H1 (cell line): Measurements from ENCODE around the gene ZFAND6. TPM values are rescaled to one million over a fixed set of nuclear protein-coding genes. Genes with fewer than 3 reads are reported as not detected.

ENCODE experiments used
- CTCF ChIA-PET: fragments of 300-600 bp; sonication (Branson Sonifier 250); formaldehyde crosslinking; loops from one replicate; lab custom pipeline; 2021; ENCODE audit not compliant: partially characterized antibody; lab: Charles Lee
- POLR2A ChIA-PET: fragments of 300-600 bp; sonication (Branson Sonifier 250); formaldehyde crosslinking; loops from one replicate; lab custom pipeline; 2021; ENCODE audit warnings: inconsistent platforms; ENCODE audit not compliant: partially characterized antibody; lab: Charles Lee
- DNase-seq, 2 experiments: peaks; one replicate each; pipeline versions ENCODE4 v3.0.0 to v3.0.0-alpha.2; 2010 to 2022; ENCODE audit warnings: low spot score in 2 of 2, low read depth in 1 of 2, mixed read lengths in 1 of 2
- FAIRE-seq: peaks from 2 replicates; lab custom pipeline; 2011; peaks lifted over from hg19 to GRCh38; lab: Jason Lieb, UNC
- H2AFZ ChIP-seq: 2 replicates; pipeline ENCODE4 v1.8.1; 2012; ENCODE audit warnings: low read length, inconsistent platforms
- H2AK5ac ChIP-seq: 2 replicates; pipeline ENCODE4 v1.6.1; 2013; ENCODE audit warnings: low read depth, low read length
- H2BK120ac ChIP-seq: replicated peaks from 2 replicates; pipeline ENCODE3; 2013; ENCODE audit warnings: low read depth, low read length, inconsistent platforms
- H2BK12ac ChIP-seq: 2 replicates; pipeline ENCODE4 v1.6.1; 2013; ENCODE audit warnings: low read depth, low read length
- H2BK15ac ChIP-seq: 2 replicates; pipeline ENCODE4 v1.6.1; 2013; ENCODE audit warnings: low read length
- H2BK20ac ChIP-seq: 2 replicates; pipeline ENCODE4 v1.6.1; 2013; ENCODE audit warnings: low read length
- H2BK5ac ChIP-seq: 2 replicates; pipeline ENCODE4 v1.6.1; 2013; ENCODE audit warnings: low read depth, low read length
- H3K14ac ChIP-seq: 2 replicates; pipeline ENCODE4 v1.6.1; 2013; ENCODE audit warnings: inconsistent platforms; ENCODE audit not compliant: insufficient read length
- H3K18ac ChIP-seq: 2 replicates; pipeline ENCODE4 v1.6.1; 2013; ENCODE audit warnings: low read length; ENCODE audit errors: extremely low read depth
- H3K23ac ChIP-seq: 2 replicates; pipeline ENCODE4 v1.6.1; 2013; ENCODE audit warnings: inconsistent platforms; ENCODE audit not compliant: insufficient read length
- H3K23me2 ChIP-seq: 2 replicates; pipeline ENCODE4 v1.6.1; 2013; ENCODE audit warnings: low read depth, low read length
- H3K27ac ChIP-seq: 2 replicates; pipeline ENCODE4 v1.6.1; 2011; ENCODE audit warnings: low read depth, low read length, inconsistent platforms
- H3K27me3 ChIP-seq, 4 experiments: replicated peaks in 1 of 4; 1 replicate in 1 of 4; 2 replicates in 3 of 4; pipeline versions ENCODE4 v1.6.1 to v1.8.1; 2011 to 2013; ENCODE audit warnings: low read length in 3 of 4, mild to moderate bottlenecking in 3 of 4, inconsistent platforms in 2 of 4, mixed read lengths in 2 of 4, moderate library complexity in 1 of 4; ENCODE audit not compliant: control insufficient read depth in 3 of 4, insufficient read depth in 3 of 4; ENCODE audit errors: extremely low read depth in 1 of 4
- H3K36me3 ChIP-seq, 4 experiments: 2 replicates each; pipeline versions ENCODE4 v1.6.1 to v1.8.1; 2011 to 2013; ENCODE audit warnings: mild to moderate bottlenecking in 4 of 4, low read length in 3 of 4, moderate library complexity in 2 of 4, control low read depth in 1 of 4, inconsistent platforms in 1 of 4; ENCODE audit not compliant: insufficient read depth in 4 of 4, control insufficient read depth in 2 of 4
- H3K4ac ChIP-seq: replicated peaks from 2 replicates; pipeline ENCODE3; 2013; ENCODE audit warnings: low read length, low read depth, mixed read lengths, inconsistent platforms; ENCODE audit not compliant: insufficient read length
- H3K4me1 ChIP-seq, 4 experiments: replicated peaks in 1 of 4; 1 replicate in 1 of 4; 2 replicates in 3 of 4; pipeline versions ENCODE4 v1.6.1 to v1.8.1; 2011 to 2013; ENCODE audit warnings: low read length in 3 of 4, inconsistent platforms in 2 of 4, mixed read lengths in 1 of 4; ENCODE audit not compliant: insufficient read depth in 4 of 4, control insufficient read depth in 3 of 4
- H3K4me2 ChIP-seq, 2 experiments: 2 replicates each; pipeline versions ENCODE4 v1.6.1 to v1.8.1; 2011 to 2013; ENCODE audit warnings: low read depth in 2 of 2, low read length in 2 of 2, control low read depth in 1 of 2, inconsistent platforms in 1 of 2, mild to moderate bottlenecking in 1 of 2; ENCODE audit not compliant: insufficient read depth in 1 of 2
- H3K4me3 ChIP-seq, 4 experiments: fragments of 200-600, 300-600 bp in 1 of 4; sonication (generic), shearing (Covaris generic), sonication (Bioruptor Twin) in 1 of 4; 2 replicates each; pipeline versions ENCODE4 v1.5.1 to v1.8.1; 2011 to 2016; ENCODE audit warnings: low read length in 4 of 4, low read depth in 3 of 4, control low read depth in 2 of 4, inconsistent platforms in 2 of 4, mild to moderate bottlenecking in 2 of 4, mixed read lengths in 1 of 4, moderate library complexity in 1 of 4; ENCODE audit not compliant: insufficient read depth in 2 of 4; ENCODE audit errors: extremely low read depth in 1 of 4
- H3K56ac ChIP-seq: replicated peaks from 2 replicates; pipeline ENCODE3; 2013; ENCODE audit warnings: low read depth, mild to moderate bottlenecking, mixed read lengths, low read length, inconsistent platforms; ENCODE audit not compliant: insufficient read length
- H3K79me1 ChIP-seq: 2 replicates; pipeline ENCODE4 v1.6.1; 2013; ENCODE audit warnings: low read depth, low read length, control low read depth
- H3K79me2 ChIP-seq, 2 experiments: 2 replicates each; pipeline versions ENCODE4 v1.6.1 to v1.8.1; 2012 to 2013; ENCODE audit warnings: low read length in 2 of 2, mild to moderate bottlenecking in 2 of 2, inconsistent platforms in 1 of 2; ENCODE audit not compliant: insufficient read depth in 2 of 2, control insufficient read depth in 1 of 2
- H3K9ac ChIP-seq, 4 experiments: replicated peaks in 1 of 4; 1 replicate in 1 of 4; 2 replicates in 3 of 4; pipeline versions ENCODE4 v1.6.1 to v1.8.1; 2011 to 2013; ENCODE audit warnings: low read depth in 3 of 4, low read length in 3 of 4, control low read depth in 2 of 4, mild to moderate bottlenecking in 2 of 4, moderate library complexity in 2 of 4, inconsistent platforms in 1 of 4; ENCODE audit errors: extremely low read depth in 1 of 4
- H3K9me3 ChIP-seq, 2 experiments: 2 replicates each; pipeline versions ENCODE4 v1.6.1 to v1.8.1; 2012 to 2013; ENCODE audit warnings: mild to moderate bottlenecking in 2 of 2, moderate library complexity in 2 of 2, control low read depth in 1 of 2, inconsistent platforms in 1 of 2, low read depth in 1 of 2, low read length in 1 of 2, mixed read lengths in 1 of 2; ENCODE audit not compliant: insufficient read depth in 2 of 2
- H4K20me1 ChIP-seq, 2 experiments: replicated peaks in 1 of 2; 2 replicates each; pipeline versions ENCODE3 to v1.8.1; 2011 to 2013; ENCODE audit warnings: inconsistent platforms in 2 of 2, low read length in 2 of 2, mild to moderate bottlenecking in 1 of 2; ENCODE audit not compliant: insufficient read depth in 2 of 2, control insufficient read depth in 1 of 2
- H4K5ac ChIP-seq: 2 replicates; pipeline ENCODE4 v1.6.1; 2013; ENCODE audit warnings: low read length, low read depth, mixed read lengths, inconsistent platforms; ENCODE audit not compliant: insufficient read length
- H4K8ac ChIP-seq: 2 replicates; pipeline ENCODE4 v1.8.0; 2013; ENCODE audit warnings: mild to moderate bottlenecking, moderate library complexity, low read length, inconsistent platforms; ENCODE audit not compliant: insufficient read depth; ENCODE audit errors: extremely low read depth
- H4K91ac ChIP-seq: replicated peaks from 2 replicates; pipeline ENCODE3; 2013; ENCODE audit warnings: low read length, mixed read lengths, inconsistent platforms; ENCODE audit not compliant: insufficient read length
- CBX5 ChIP-seq: fragments of 300-800, 300-1000 bp; sonication (generic); IDR thresholded peaks from 2 replicates; pipeline ENCODE4 v1.7.1; 2016; ENCODE audit warnings: antibody characterized with exemption, low read length, low read depth
- CBX8 ChIP-seq: fragments of 300-800, 300-1000 bp; sonication (generic); IDR thresholded peaks from 2 replicates; pipeline ENCODE4 v1.7.1; 2016; ENCODE audit warnings: low read depth, low read length, borderline replicate concordance
- CEBPB ChIP-seq: IDR thresholded peaks from 2 replicates; pipeline ENCODE4 v1.6.1; 2012; ENCODE audit warnings: low read depth, low read length
- EZH2 ChIP-seq: fragments of 200-600 bp; sonication (generic); IDR thresholded peaks from 2 replicates; pipeline ENCODE4 v1.7.1; 2012; ENCODE audit warnings: low read depth, mild to moderate bottlenecking, moderate library complexity, low read length, inconsistent platforms; ENCODE audit not compliant: severe bottlenecking
- FOSL1 ChIP-seq: IDR thresholded peaks from 2 replicates; pipeline ENCODE4 v1.6.1; 2011; ENCODE audit warnings: mild to moderate bottlenecking, low read depth, low read length, moderate library complexity; ENCODE audit not compliant: insufficient read depth
- GTF2F1 ChIP-seq: IDR thresholded peaks from 2 replicates; pipeline ENCODE4 v1.6.1; 2012; ENCODE audit warnings: low read depth, low read length, improper control_type of control experiment, borderline replicate concordance
- KDM5A ChIP-seq: fragments of 200-600 bp; IDR thresholded peaks from 2 replicates; pipeline ENCODE4 v1.7.1; 2012; ENCODE audit warnings: mild to moderate bottlenecking, low read length, inconsistent platforms, mixed read lengths
- PHF8 ChIP-seq: fragments of 200-600 bp; sonication (generic); conservative IDR thresholded peaks from 2 replicates; pipeline ENCODE4 v1.7.1; 2012; ENCODE audit warnings: low read depth, mild to moderate bottlenecking, inconsistent platforms, low read length, moderate library complexity
- RFX5 ChIP-seq: IDR thresholded peaks from 2 replicates; pipeline ENCODE4 v1.6.1; 2011; ENCODE audit warnings: low read depth, low read length, improper control_type of control experiment, borderline replicate concordance
- SIRT6 ChIP-seq: IDR thresholded peaks from one replicate; pipeline ENCODE4 v1.7.1; 2012; ENCODE audit warnings: low read length, inconsistent platforms
- SUZ12 ChIP-seq: fragments of 200-600 bp; sonication (generic); IDR thresholded peaks from 2 replicates; pipeline ENCODE4 v1.6.1; 2012; ENCODE audit warnings: mild to moderate bottlenecking, inconsistent platforms, low read length, moderate library complexity, mixed read lengths
- TCF12 ChIP-seq: IDR thresholded peaks from 2 replicates; pipeline ENCODE4 v1.6.1; 2011; ENCODE audit warnings: low read depth, mild to moderate bottlenecking, low read length
- TEAD4 ChIP-seq: IDR thresholded peaks from 2 replicates; pipeline ENCODE4 v1.6.1; 2012; ENCODE audit warnings: low read depth, low read length, inconsistent platforms, mixed read lengths
- ZNF274 ChIP-seq: IDR thresholded peaks from 2 replicates; pipeline ENCODE4 v1.7.0; 2012; ENCODE audit warnings: low read length, borderline replicate concordance; ENCODE audit errors: extremely low read depth
- WGBS, 2 experiments: shearing (Covaris generic) in 1 of 2; methylation state at CpG; one replicate each; pipeline versions ENCODE4 v1.1.6 to v1.1.7; 2013 to 2015; ENCODE audit warnings: low lambda C conversion rate in 2 of 2, mixed read lengths in 2 of 2, inconsistent platforms in 1 of 2, low coverage in 1 of 2, missing lambda C conversion rate in 1 of 2; ENCODE audit not compliant: insufficient replicate concordance in 2 of 2, insufficient coverage in 1 of 2, insufficient read length in 1 of 2; ENCODE audit errors: extremely low coverage in 1 of 2, missing lambda C conversion rate in 1 of 2; 5-methylcytosine and 5-hydroxymethylcytosine counted together
- polyA plus RNA-seq, 7 experiments: library from polyadenylated mRNA; depleted of rRNA in 3 of 7; stranded (reverse) in 5 of 7; unstranded in 2 of 7; fragments of >200 nt in 5 of 7; fragments of 200-250 nt in 2 of 7; gene quantifications; 1 replicate in 5 of 7; 2 replicates in 1 of 7; 4 replicates in 1 of 7; pipeline versions ENCODE4 v1.2.1 to v1.2.3, GENCODE V29; 2011 to 2013; ENCODE audit warnings: missing spikeins in 2 of 7, mixed read lengths in 2 of 7
- total RNA-seq: library from RNA; stranded (reverse); fragmentation: NEBNext Ultra II Directional; extraction: Animal tissue kit (Norgen Biotek cat#: 25700); gene quantifications from 2 replicates; pipeline ENCODE4 v1.2.1, GENCODE V29; 2021

ZFAND6 gene
- total and polyA plus RNA-seq, 2 of the 8 experiments (the other 6 are each of a cell fraction or from before 2014, with no cell fraction given): 136 to 237 TPM

- POLR2A ChIA-PET: interaction anchor here (1.1 to 2.1 kb wide), 3 partner anchors 12 to 112 kb away, joined by 4 to 6 read pairs (median 4); partner anchors contain the start of genes FAH and ZFAND6
- H2AK5ac ChIP-seq: no peak overlapping the region
- TF ChIP-seq FOSL1 (no peak), CBX5 (no peak), SIRT6 (no peak), TEAD4 (no peak), TCF12 (no peak), EZH2 (no peak), KDM5A (no peak), CEBPB (no peak), PHF8 (no peak), ZNF274 (no peak), GTF2F1 (no peak), SUZ12 (no peak), RFX5 (no peak), CBX8 (no peak)
Observed at GRCh38 chr15:80171787-80172186, 112.3 kb downstream of the ZFAND6 start.

More at GRCh38 chr15:80171787-80172186, 112.3 kb downstream of the ZFAND6 start:
- Histone ChIP-seq H3K27me3 (no peaks in the 10 kb centered on the region), H3K14ac (no peak overlapping the region), H3K23me2 (no peaks in the 10 kb centered on the region), H3K4me3 (no peak overlapping the region), H3K36me3 (0 out of 8 replicates have a peak, but pooled peaks cover 0 to 3% (median 0%) of the 10 kb centered on the region in 4 experiments), H2BK15ac (no peak overlapping the region), H2BK5ac (no peak overlapping the region), H3K4me2 (no peak overlapping the region), H3K23ac (no peak overlapping the region), H3K56ac (no peak overlapping the region), H3K4ac (no peak overlapping the region), H4K5ac (no peak overlapping the region), H3K4me1 (no peaks in the 10 kb centered on the region), H3K9me3 (no peaks in the 10 kb centered on the region), H3K27ac (no peak overlapping the region), H3K79me1 (no peaks in the 10 kb centered on the region), H2BK12ac (no peak overlapping the region), H4K20me1 (no peaks in the 10 kb centered on the region), H4K8ac (no peak overlapping the region), H2BK20ac (no peak overlapping the region), H2AFZ (no peak overlapping the region), H4K91ac (no peak overlapping the region), H3K9ac (no peak overlapping the region), H3K79me2 (no peaks in the 10 kb centered on the region), H3K18ac (no peak overlapping the region), H2BK120ac (no peak overlapping the region)
- CTCF ChIA-PET: interaction anchor here (0.6 to 3.6 kb wide), 19 partner anchors 9 to 404 kb away, joined by 3 to 17 read pairs (median 4); partner anchors contain the start of genes FAH and ZFAND6
- DNase-seq (no peak), FAIRE-seq (no peak)
- 79% methylated on average over 4 of the region's 4 CpGs; no CpG with 5 or more reads in 1 of the 2 experiments for WGBS, 2 experiments
